Neural cell (in vitro differentiated cells): Measurements from ENCODE around the gene INO80E. TPM values are rescaled to one million over a fixed set of nuclear protein-coding genes. Genes with fewer than 3 reads are reported as not detected.

Source experiments
- H2AFZ ChIP-seq: fragments of 200-600, 300-800 bp; sonication (generic), shearing (Covaris generic); 2 replicates; pipeline ENCODE4 v1.6.0; 2014; ENCODE audit warnings: low read depth, mild to moderate bottlenecking, antibody characterized with exemption, low read length, moderate library complexity
- H3F3A ChIP-seq: fragments of 200-600 bp; shearing (Covaris generic); 2 replicates; pipeline ENCODE4 v1.6.1; 2016; ENCODE audit warnings: mild to moderate bottlenecking, moderate library complexity, mixed read lengths, antibody characterized with exemption, low read length; ENCODE audit not compliant: insufficient read depth, poor library complexity, severe bottlenecking
- H3K27ac ChIP-seq: fragments of 200-600, 300-800 bp; sonication (generic), shearing (Covaris generic); 2 replicates; pipeline ENCODE4 v1.5.1; 2014; ENCODE audit warnings: mild to moderate bottlenecking, low read length, moderate library complexity
- H3K27me3 ChIP-seq: fragments of 300-800, 200-600 bp; sonication (generic), shearing (Covaris generic); 2 replicates; pipeline ENCODE4 v1.6.0; 2014; ENCODE audit warnings: mild to moderate bottlenecking, low read depth, low read length, moderate library complexity; ENCODE audit not compliant: insufficient read depth
- H3K36me3 ChIP-seq: fragments of 300-800, 200-600 bp; sonication (generic), shearing (Covaris generic); 2 replicates; pipeline ENCODE4 v1.5.1; 2014; ENCODE audit warnings: mild to moderate bottlenecking, antibody characterized with exemption, low read length, moderate library complexity; ENCODE audit not compliant: insufficient read depth
- H3K4me2 ChIP-seq: fragments of 300-800, 200-600 bp; sonication (generic), shearing (Covaris generic); 2 replicates; pipeline ENCODE4 v1.6.0; 2014; ENCODE audit warnings: mild to moderate bottlenecking, low read length
- H3K4me3 ChIP-seq: fragments of 300-800, 200-600 bp; sonication (generic), shearing (Covaris generic); 2 replicates; pipeline ENCODE4 v1.5.1; 2014; ENCODE audit warnings: mild to moderate bottlenecking, low read length, moderate library complexity
- H3K79me2 ChIP-seq: fragments of 200-600 bp; shearing (Covaris generic); replicated peaks from 2 replicates; pipeline ENCODE4 v1.6.0; 2014; ENCODE audit warnings: mild to moderate bottlenecking, low read length, moderate library complexity; ENCODE audit not compliant: insufficient read depth
- H3K9ac ChIP-seq: fragments of 300-800, 200-600 bp; sonication (generic), shearing (Covaris generic); 2 replicates; pipeline ENCODE4 v1.6.1; 2016; ENCODE audit warnings: mild to moderate bottlenecking, low read length, mixed read lengths
- H3K9me2 ChIP-seq: fragments of 200-600 bp; shearing (Covaris generic); 2 replicates; pipeline ENCODE4 v1.6.1; 2016; ENCODE audit warnings: mild to moderate bottlenecking, low read length, mixed read lengths; ENCODE audit not compliant: insufficient read depth
- H3K9me3 ChIP-seq: fragments of 200-600, 300-800 bp; sonication (generic), shearing (Covaris generic); 2 replicates; pipeline ENCODE4 v1.6.1; 2016; ENCODE audit warnings: mild to moderate bottlenecking, mixed run types, low read length, moderate library complexity, mixed read lengths
- H4K20me1 ChIP-seq: fragments of 200-600 bp; shearing (Covaris generic); 2 replicates; pipeline ENCODE4 v1.6.1; 2016; ENCODE audit warnings: mild to moderate bottlenecking, mixed run types; ENCODE audit not compliant: insufficient read depth
- EP300 ChIP-seq: fragments of 450-650 bp; conservative IDR thresholded peaks from 2 replicates; pipeline ENCODE4 v1.6.1; 2014; ENCODE audit warnings: antibody characterized with exemption, mild to moderate bottlenecking, moderate library complexity; ENCODE audit not compliant: poor library complexity, severe bottlenecking
- EZH2 ChIP-seq: fragments of 200-600, 300-800 bp; shearing (Covaris generic), sonication (generic); IDR thresholded peaks from 2 replicates; pipeline ENCODE4 v1.6.1; 2014; ENCODE audit warnings: antibody characterized with exemption, low read length, borderline replicate concordance, mild to moderate bottlenecking; ENCODE audit not compliant: insufficient read depth, poor library complexity, severe bottlenecking
- MXI1 ChIP-seq: fragments of 450-650 bp; conservative IDR thresholded peaks from 2 replicates; pipeline ENCODE4 v1.6.1; 2014; ENCODE audit warnings: antibody characterized with exemption, mild to moderate bottlenecking; ENCODE audit not compliant: poor library complexity, severe bottlenecking
- POLR2AphosphoS5 ChIP-seq: IDR thresholded peaks from 2 replicates; pipeline ENCODE4 v1.6.1; 2012
- RAD21 ChIP-seq: fragments of 450-650 bp; conservative IDR thresholded peaks from 2 replicates; pipeline ENCODE4 v1.6.1; 2014; ENCODE audit warnings: antibody characterized with exemption, mild to moderate bottlenecking, moderate library complexity
- SMC3 ChIP-seq: fragments of 450-650 bp; conservative IDR thresholded peaks from 2 replicates; pipeline ENCODE4 v1.6.1; 2014; ENCODE audit warnings: antibody characterized with exemption, mild to moderate bottlenecking, moderate library complexity; ENCODE audit not compliant: poor library complexity
- TAF1 ChIP-seq: IDR thresholded peaks from 2 replicates; pipeline ENCODE4 v1.6.1; 2012; ENCODE audit warnings: low read depth
- polyA plus RNA-seq: library from polyadenylated mRNA; depleted of rRNA; stranded (reverse); fragments of >200 nt; gene quantifications from 2 replicates; pipeline ENCODE4 v1.2.3, GENCODE V29; 2014
- TF ChIP-seq, protein P1 (sequence below): fragments of 450-650 bp; IDR thresholded peaks from 2 replicates; pipeline ENCODE4 v1.5.1; 2014; ENCODE audit warnings: antibody characterized with exemption, mild to moderate bottlenecking, moderate library complexity; ENCODE audit not compliant: poor library complexity, severe bottlenecking
- TF ChIP-seq, protein P2 (sequence below): IDR thresholded peaks from 2 replicates; pipeline ENCODE4 v1.6.1; 2012; ENCODE audit warnings: borderline replicate concordance

Gene INO80E
- polyA plus RNA-seq, 1 donor from 2014 or later, result 130 TPM

DNA sequence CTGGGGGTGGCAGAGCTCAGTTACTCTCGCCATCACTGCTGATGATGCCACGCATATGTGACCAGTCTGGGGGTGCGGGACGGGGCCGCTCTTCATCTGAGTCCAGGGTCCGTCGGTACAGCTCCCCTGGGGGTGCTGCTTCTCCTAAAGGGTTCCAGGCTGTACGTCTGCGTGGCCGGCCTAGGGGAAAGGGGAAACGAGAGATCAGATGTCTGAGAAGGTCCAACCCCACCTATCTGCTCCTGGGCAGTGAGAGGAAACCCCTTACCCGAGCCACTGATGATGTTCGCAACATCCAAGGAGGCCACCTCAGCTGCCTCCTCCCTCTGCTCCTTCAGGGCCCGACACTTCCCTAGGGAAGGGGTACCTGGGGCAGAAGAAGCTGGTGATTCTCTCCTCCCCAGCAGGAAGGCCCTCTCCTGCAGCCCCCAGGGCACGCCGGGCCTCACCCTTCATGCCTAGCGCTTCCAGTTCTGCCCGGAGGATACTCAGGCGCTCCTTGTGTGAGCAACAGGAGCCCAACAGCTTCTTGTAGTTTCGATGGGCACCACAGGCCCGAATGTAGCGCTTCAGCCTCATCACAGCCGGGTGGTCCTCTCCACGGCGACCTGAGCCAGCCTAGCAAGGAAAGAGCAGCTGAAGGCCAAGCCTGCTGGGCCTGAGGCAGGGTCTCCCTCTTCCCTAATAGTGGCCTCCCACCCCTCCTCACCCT, 2.7 kb upstream of the INO80E start:
- Histone ChIP-seq H4K20me1 (no peaks in the 10 kb centered on the region), H3K9ac (no peak overlapping the region), H3K9me3 (no peaks in the 10 kb centered on the region), H3K9me2 (no peaks in the 10 kb centered on the region), H3K4me3 (no peak overlapping the region), H3K4me2 (no peak overlapping the region), H3K36me3 (no peaks in the 10 kb centered on the region), H2AFZ (no peak overlapping the region), H3K27me3 (no peaks in the 10 kb centered on the region), H3K79me2 (peaks cover 7% of the 10 kb centered on the region), H3F3A (no peaks in the 10 kb centered on the region), H3K27ac (no peak overlapping the region)
- TF ChIP-seq SMC3 (no peak), TAF1 (no peak), EZH2 (no peak), EP300 (no peak), RAD21 (no peak)
- TF ChIP-seq, protein P1, sequence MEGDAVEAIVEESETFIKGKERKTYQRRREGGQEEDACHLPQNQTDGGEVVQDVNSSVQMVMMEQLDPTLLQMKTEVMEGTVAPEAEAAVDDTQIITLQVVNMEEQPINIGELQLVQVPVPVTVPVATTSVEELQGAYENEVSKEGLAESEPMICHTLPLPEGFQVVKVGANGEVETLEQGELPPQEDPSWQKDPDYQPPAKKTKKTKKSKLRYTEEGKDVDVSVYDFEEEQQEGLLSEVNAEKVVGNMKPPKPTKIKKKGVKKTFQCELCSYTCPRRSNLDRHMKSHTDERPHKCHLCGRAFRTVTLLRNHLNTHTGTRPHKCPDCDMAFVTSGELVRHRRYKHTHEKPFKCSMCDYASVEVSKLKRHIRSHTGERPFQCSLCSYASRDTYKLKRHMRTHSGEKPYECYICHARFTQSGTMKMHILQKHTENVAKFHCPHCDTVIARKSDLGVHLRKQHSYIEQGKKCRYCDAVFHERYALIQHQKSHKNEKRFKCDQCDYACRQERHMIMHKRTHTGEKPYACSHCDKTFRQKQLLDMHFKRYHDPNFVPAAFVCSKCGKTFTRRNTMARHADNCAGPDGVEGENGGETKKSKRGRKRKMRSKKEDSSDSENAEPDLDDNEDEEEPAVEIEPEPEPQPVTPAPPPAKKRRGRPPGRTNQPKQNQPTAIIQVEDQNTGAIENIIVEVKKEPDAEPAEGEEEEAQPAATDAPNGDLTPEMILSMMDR, result no peak

DNA sequence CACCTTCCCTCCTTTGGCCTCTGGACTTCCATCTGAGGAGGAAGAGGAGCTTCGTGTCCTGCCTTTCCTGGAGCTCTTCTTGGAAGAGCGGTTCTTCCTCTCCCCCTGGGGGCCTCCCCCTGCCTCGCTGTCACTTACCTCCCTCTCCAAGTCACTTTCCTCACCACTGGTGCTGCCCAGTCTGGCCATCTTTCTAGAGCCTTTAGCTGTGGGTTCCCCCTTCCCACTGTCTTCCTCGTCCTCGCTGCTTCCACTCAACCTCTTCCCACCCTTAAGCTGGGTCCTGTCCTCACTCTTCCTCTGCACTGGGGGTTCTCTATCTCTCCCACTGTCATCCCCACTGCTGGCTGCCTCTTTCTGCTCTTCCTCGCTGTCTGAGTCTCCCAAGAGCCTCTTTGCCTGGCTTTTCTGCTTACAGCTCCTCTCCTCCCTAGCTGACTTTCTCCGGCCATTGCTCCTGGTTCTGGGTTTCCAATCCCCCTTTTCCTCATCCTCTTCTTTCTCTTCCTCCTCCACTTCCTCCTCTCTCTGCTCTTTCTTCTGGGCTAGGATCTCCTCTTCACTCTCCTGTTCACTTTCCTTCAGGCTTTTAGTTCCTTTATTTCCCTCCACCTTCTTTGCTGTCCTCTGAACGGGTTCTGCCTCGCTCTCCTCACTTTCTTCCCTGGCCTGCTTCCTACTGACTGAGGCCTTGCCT, 2.0 kb upstream of the INO80E start:
- Histone ChIP-seq H3K4me2 (peak overlapping the region; percentile 61), H3K9me3 (no peaks in the 10 kb centered on the region), H3F3A (no peaks in the 10 kb centered on the region), H3K27ac (no peak overlapping the region), H3K36me3 (no peaks in the 10 kb centered on the region), H4K20me1 (no peaks in the 10 kb centered on the region), H3K79me2 (peaks cover 7% of the 10 kb centered on the region), H2AFZ (no peak overlapping the region), H3K27me3 (no peaks in the 10 kb centered on the region), H3K9ac (peak overlapping the region; percentile 96), H3K4me3 (peak overlapping the region; percentile 94), H3K9me2 (no peaks in the 10 kb centered on the region)
- TF ChIP-seq MXI1 (no peak), EZH2 (no peak), TAF1 (no peak), SMC3 (no peak), POLR2AphosphoS5 (no peak), RAD21 (no peak), EP300 (no peak)
- TF ChIP-seq, protein P1, result no peak
- TF ChIP-seq, protein P2, sequence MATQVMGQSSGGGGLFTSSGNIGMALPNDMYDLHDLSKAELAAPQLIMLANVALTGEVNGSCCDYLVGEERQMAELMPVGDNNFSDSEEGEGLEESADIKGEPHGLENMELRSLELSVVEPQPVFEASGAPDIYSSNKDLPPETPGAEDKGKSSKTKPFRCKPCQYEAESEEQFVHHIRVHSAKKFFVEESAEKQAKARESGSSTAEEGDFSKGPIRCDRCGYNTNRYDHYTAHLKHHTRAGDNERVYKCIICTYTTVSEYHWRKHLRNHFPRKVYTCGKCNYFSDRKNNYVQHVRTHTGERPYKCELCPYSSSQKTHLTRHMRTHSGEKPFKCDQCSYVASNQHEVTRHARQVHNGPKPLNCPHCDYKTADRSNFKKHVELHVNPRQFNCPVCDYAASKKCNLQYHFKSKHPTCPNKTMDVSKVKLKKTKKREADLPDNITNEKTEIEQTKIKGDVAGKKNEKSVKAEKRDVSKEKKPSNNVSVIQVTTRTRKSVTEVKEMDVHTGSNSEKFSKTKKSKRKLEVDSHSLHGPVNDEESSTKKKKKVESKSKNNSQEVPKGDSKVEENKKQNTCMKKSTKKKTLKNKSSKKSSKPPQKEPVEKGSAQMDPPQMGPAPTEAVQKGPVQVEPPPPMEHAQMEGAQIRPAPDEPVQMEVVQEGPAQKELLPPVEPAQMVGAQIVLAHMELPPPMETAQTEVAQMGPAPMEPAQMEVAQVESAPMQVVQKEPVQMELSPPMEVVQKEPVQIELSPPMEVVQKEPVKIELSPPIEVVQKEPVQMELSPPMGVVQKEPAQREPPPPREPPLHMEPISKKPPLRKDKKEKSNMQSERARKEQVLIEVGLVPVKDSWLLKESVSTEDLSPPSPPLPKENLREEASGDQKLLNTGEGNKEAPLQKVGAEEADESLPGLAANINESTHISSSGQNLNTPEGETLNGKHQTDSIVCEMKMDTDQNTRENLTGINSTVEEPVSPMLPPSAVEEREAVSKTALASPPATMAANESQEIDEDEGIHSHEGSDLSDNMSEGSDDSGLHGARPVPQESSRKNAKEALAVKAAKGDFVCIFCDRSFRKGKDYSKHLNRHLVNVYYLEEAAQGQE, result no peak
